Testis (tissue), 2 donors: Measurements from ENCODE around the gene FRMD1.

Source experiments
- CTCF ChIP-seq, 3 experiments: fragments of 450-650 bp in 2 of 3; fragments of 200-600 bp in 1 of 3; sonication (generic) in 1 of 3; IDR thresholded peaks; one replicate each; pipeline ENCODE4 v1.5.1; 2016 to 2019; ENCODE audit warnings: antibody characterized with exemption in 3 of 3, mild to moderate bottlenecking in 2 of 3, moderate library complexity in 1 of 3
- POLR2A ChIP-seq: fragments of 450-650 bp; IDR thresholded peaks from one replicate; pipeline ENCODE4 v1.6.1; 2017; ENCODE audit warnings: antibody characterized with exemption, mild to moderate bottlenecking, moderate library complexity

GRCh38 chr6:168049706-168050224, 29.2 kb downstream of the FRMD1 start:
- TF ChIP-seq CTCF (IDR thresholded peaks at IDR 0.05) (no peak), POLR2A (no peak)
